Endothelial cell of umbilical vein (primary cell): ENCODE results near the gene ZNF559. TPM values are rescaled to one million over a fixed set of nuclear protein-coding genes. Genes with fewer than 3 reads are reported as not detected.

ENCODE experiments used
- BruUV-seq: library from RNA; stranded (reverse); fragments of 400-500 nt; replicated peaks from 2 replicates; lab custom pipeline; 2021; lab: Mats Ljungman, UMichigan
- CTCF ChIA-PET: fragments of 300-600, 350-600 bp; sonication (Branson Sonifier 250); formaldehyde crosslinking; loops from one replicate; lab custom pipeline; 2021; ENCODE audit warnings: antibody characterized with exemption, inconsistent platforms; lab: Charles Lee
- POLR2A ChIA-PET: fragments of 300-600, 350-600 bp; sonication (Branson Sonifier 250); formaldehyde crosslinking; loops from one replicate; lab custom pipeline; 2021; ENCODE audit warnings: antibody characterized with exemption, inconsistent platforms; lab: Charles Lee
- DNase-seq: peaks from one replicate; pipeline ENCODE4 v3.0.0-alpha.2; 2011; ENCODE audit warnings: low read depth, low spot score
- FAIRE-seq: peaks from 2 replicates; lab custom pipeline; 2011; peaks lifted over from hg19 to GRCh38; lab: Jason Lieb, UNC
- H2AFZ ChIP-seq: 2 replicates; pipeline ENCODE4 v1.6.0; 2012; ENCODE audit warnings: low read depth, low read length, control low read depth, inconsistent platforms
- H3K27ac ChIP-seq: 2 replicates; pipeline ENCODE4 v1.5.1; 2011; ENCODE audit warnings: low read depth, mild to moderate bottlenecking, control low read depth, low read length, moderate library complexity; ENCODE audit not compliant: insufficient read depth
- H3K27me3 ChIP-seq, 2 experiments: 2 replicates each; pipeline versions ENCODE4 v1.6.0 to v1.6.1; 2011; ENCODE audit warnings: low read length in 2 of 2, mixed read lengths in 1 of 2; ENCODE audit not compliant: control insufficient read depth in 2 of 2, insufficient read depth in 2 of 2
- H3K36me3 ChIP-seq, 2 experiments: 2 replicates in 1 of 2; 3 replicates in 1 of 2; pipeline ENCODE4 v1.5.1; 2011; ENCODE audit warnings: low read length in 2 of 2, mild to moderate bottlenecking in 1 of 2, moderate library complexity in 1 of 2; ENCODE audit not compliant: control insufficient read depth in 2 of 2, insufficient read depth in 2 of 2; ENCODE audit errors: extremely low read depth in 1 of 2
- H3K4me1 ChIP-seq: 3 replicates; pipeline ENCODE4 v1.5.1; 2011; ENCODE audit warnings: mild to moderate bottlenecking, low read length; ENCODE audit not compliant: control insufficient read depth, insufficient read depth; ENCODE audit errors: extremely low read depth
- H3K4me2 ChIP-seq: 2 replicates; pipeline ENCODE4 v1.6.1; 2011; ENCODE audit warnings: low read length, control low read depth, mixed read lengths; ENCODE audit not compliant: insufficient read depth
- H3K4me3 ChIP-seq, 3 experiments: fragments of 200-600 bp in 1 of 3; sonication (generic), shearing (Covaris generic) in 1 of 3; replicated peaks in 1 of 3; 2 replicates each; pipeline ENCODE4 v1.5.1; 2011 to 2016; ENCODE audit warnings: control low read depth in 3 of 3, low read length in 3 of 3, mild to moderate bottlenecking in 2 of 3, inconsistent platforms in 1 of 3, low read depth in 1 of 3, moderate library complexity in 1 of 3; ENCODE audit not compliant: insufficient read depth in 1 of 3
- H3K79me2 ChIP-seq: 2 replicates; pipeline ENCODE4 v1.6.0; 2012; ENCODE audit warnings: low read length, inconsistent platforms; ENCODE audit not compliant: control insufficient read depth, insufficient read depth
- H3K9ac ChIP-seq: replicated peaks from 2 replicates; pipeline ENCODE3; 2011; ENCODE audit warnings: low read length, control low read depth; ENCODE audit not compliant: insufficient read depth; ENCODE audit errors: extremely low read depth
- H3K9me1 ChIP-seq: replicated peaks from 3 replicates; pipeline ENCODE4 v1.6.0; 2011; ENCODE audit warnings: mild to moderate bottlenecking, low read length; ENCODE audit not compliant: control insufficient read depth, insufficient read depth; ENCODE audit errors: extremely low read depth
- H3K9me3 ChIP-seq: replicated peaks from 2 replicates; pipeline ENCODE4 v1.5.1; 2012; ENCODE audit warnings: low read length, inconsistent platforms; ENCODE audit not compliant: control insufficient read depth, insufficient read depth
- H4K20me1 ChIP-seq: replicated peaks from 2 replicates; pipeline ENCODE3; 2011; ENCODE audit warnings: mild to moderate bottlenecking, low read length; ENCODE audit not compliant: control insufficient read depth, insufficient read depth; ENCODE audit errors: extremely low read depth
- CTCF ChIP-seq, 2 donors: IDR thresholded peaks; 1 replicate in 1 of 2; 2 replicates in 1 of 2; pipeline ENCODE4 v1.5.1; 2011; ENCODE audit warnings: low read length in 2 of 2, mild to moderate bottlenecking in 2 of 2, moderate library complexity in 2 of 2, control low read depth in 1 of 2, inconsistent platforms in 1 of 2, low read depth in 1 of 2; ENCODE audit not compliant: insufficient read depth in 1 of 2; ENCODE audit errors: extremely low read depth in 1 of 2
- EZH2 ChIP-seq: IDR thresholded peaks from 2 replicates; pipeline ENCODE4 v1.6.1; 2012; ENCODE audit warnings: borderline replicate concordance, low read depth, mild to moderate bottlenecking, moderate library complexity, low read length, inconsistent platforms; ENCODE audit not compliant: severe bottlenecking
- JUN ChIP-seq: IDR thresholded peaks from 2 replicates; pipeline ENCODE4 v1.6.1; 2011; ENCODE audit warnings: borderline replicate concordance, low read depth; ENCODE audit not compliant: insufficient read length, insufficient read depth
- MAX ChIP-seq: IDR thresholded peaks from 2 replicates; pipeline ENCODE4 v1.6.1; 2011; ENCODE audit not compliant: insufficient read depth, insufficient read length
- MYC ChIP-seq: IDR thresholded peaks from one replicate; pipeline ENCODE4 v1.6.1; 2011; ENCODE audit warnings: mild to moderate bottlenecking, low read depth, low read length
- dilution Hi-C: fragments of 300-500 bp; cut with MboI; formaldehyde crosslinking; loops from one replicate; pipeline ENCODE4 v1.15.0; 2019; ENCODE audit warnings: low sequenced_read_pairs; ENCODE audit not compliant: extremely low pct_ligation_motif_present
- intact Hi-C: fragments of 100-400 bp; cut with micrococcal nuclease; formaldehyde crosslinking; loops from one replicate; pipeline ENCODE4 v1.10.0; 2022
- polyA plus RNA-seq, 4 experiments: library from polyadenylated mRNA; depleted of rRNA in 3 of 4; stranded (reverse) in 3 of 4; unstranded in 1 of 4; fragments of >200 nt; gene quantifications; 2 replicates each; pipeline versions ENCODE4 v1.2.1 to v1.2.3, GENCODE V29; 2011 to 2012; ENCODE audit warnings: missing spikeins in 1 of 4
- total RNA-seq: library from RNA; stranded (reverse); gene quantifications from 2 replicates; pipeline ENCODE4 v1.2.3, GENCODE V29; 2021

Gene ZNF559
- total and polyA plus RNA-seq, 2 donors (not counting 3 experiments of a cell fraction or from before 2014, with no cell fraction given) = 7.8 to 13.5 TPM

GRCh38 chr19:9353011-9353410 lies 29.0 kb downstream of the ZNF559 start:
- TF ChIP-seq CTCF (IDR thresholded peaks at IDR 0.05; ENCODE audit: extremely low read depth in 1 of 2, insufficient read depth in 1 of 2, low read depth in 1 of 2, low read length in 2 of 2) (no peak), EZH2 (no peak)
- no peak overlapping the region for H3K9ac ChIP-seq
- H3K4me1 ChIP-seq = no peaks in the 10 kb centered on the region
- BruUV-seq = no TSS peak
- no peaks in the 10 kb centered on the region for H3K27me3 ChIP-seq
- H3K79me2 ChIP-seq = no peaks in the 10 kb centered on the region
- FAIRE-seq (no peak), DNase-seq (no peak)
- H3K9me1 ChIP-seq = no peaks in the 10 kb centered on the region
- no peaks in the 10 kb centered on the region for H3K36me3 ChIP-seq
- H3K27ac ChIP-seq = no peak overlapping the region
- no peak overlapping the region for H3K4me3 ChIP-seq
- H3K4me2 ChIP-seq = no peak overlapping the region
- no peak overlapping the region for H2AFZ ChIP-seq
- ChIA-PET POLR2A (interaction anchor here (0.6 kb wide), 1 partner anchor 1868 kb away, joined by 3 read pairs; no protein-coding TSS in a partner anchor), CTCF (interaction anchor here (0.6 kb wide), 2 partner anchors 30 to 92 kb away, joined by 3 read pairs; no protein-coding TSS in a partner anchor)
- dilution Hi-C loops = no loop called here
- peaks cover 3% of the 10 kb centered on the region for H3K9me3 ChIP-seq
- H4K20me1 ChIP-seq = no peaks in the 10 kb centered on the region
- intact Hi-C loops = no loop called here

- Histone ChIP-seq H3K79me2 (no peaks in the 10 kb centered on the region), H3K9me1 (no peaks in the 10 kb centered on the region), H3K4me1 (no peaks in the 10 kb centered on the region), H3K9me3 (peaks cover 2% of the 10 kb centered on the region), H3K4me3 (no peak overlapping the region), H3K27ac (no peak overlapping the region), H3K36me3 (no peaks in the 10 kb centered on the region), H3K9ac (no peak overlapping the region), H2AFZ (no peak overlapping the region), H4K20me1 (no peaks in the 10 kb centered on the region), H3K4me2 (no peak overlapping the region), H3K27me3 (no peaks in the 10 kb centered on the region)
- CTCF ChIA-PET = no interaction called here
- no peak for DNase-seq
- dilution Hi-C loops = no loop called here
- no peak for FAIRE-seq
- POLR2A ChIA-PET = no interaction called here
- no peak for TF ChIP-seq JUN
- no peak for TF ChIP-seq MAX
- TF ChIP-seq MYC = no peak
- intact Hi-C loops = no loop called here
- BruUV-seq = no TSS peak
Measured at GRCh38 chr19:9354651-9355050, 30.7 kb downstream of the ZNF559 start.
